DND-41 (cell line): ENCODE results near the gene DPYD.

Experiments used
- ATAC-seq: fragments of 200-7000 bp; cut with Tn5 transposase; 3 replicates; pipeline ENCODE4 v1.9.1; 2021; ENCODE audit warnings: low read depth; ENCODE audit not compliant: insufficient read depth
- DNase-seq: peaks from one replicate; pipeline ENCODE4 v3.0.0-alpha.2; 2020
- H2AFZ ChIP-seq: 2 replicates; pipeline ENCODE4 v1.6.0; 2012; ENCODE audit warnings: low read depth, low read length
- H3K27ac ChIP-seq: 2 replicates; pipeline ENCODE4 v1.5.1; 2012; ENCODE audit warnings: low read length, inconsistent platforms
- H3K27me3 ChIP-seq: fragments of 200-600 bp; sonication (generic); 2 replicates; pipeline ENCODE4 v1.6.0; 2012; ENCODE audit warnings: low read length, mild to moderate bottlenecking, inconsistent platforms; ENCODE audit not compliant: insufficient read depth, poor library complexity
- H3K36me3 ChIP-seq: 2 replicates; pipeline ENCODE4 v1.5.1; 2012; ENCODE audit warnings: low read length, inconsistent platforms; ENCODE audit not compliant: insufficient read depth
- H3K4me1 ChIP-seq: 2 replicates; pipeline ENCODE4 v1.5.1; 2012; ENCODE audit warnings: mild to moderate bottlenecking, low read length; ENCODE audit not compliant: insufficient read depth
- H3K4me2 ChIP-seq: 2 replicates; pipeline ENCODE4 v1.6.0; 2012; ENCODE audit warnings: mild to moderate bottlenecking, moderate library complexity, low read length, inconsistent platforms; ENCODE audit not compliant: insufficient read depth
- H3K4me3 ChIP-seq, 2 experiments: fragments of 200-600 bp in 1 of 2; shearing (Covaris generic) in 1 of 2; 2 replicates each; pipeline ENCODE4 v1.5.1; 2012 to 2016; ENCODE audit warnings: inconsistent platforms in 2 of 2, low read length in 2 of 2, mild to moderate bottlenecking in 2 of 2, low read depth in 1 of 2, moderate library complexity in 1 of 2
- H3K79me2 ChIP-seq: 2 replicates; pipeline ENCODE4 v1.6.0; 2012; ENCODE audit warnings: low read length, inconsistent platforms; ENCODE audit not compliant: insufficient read depth
- H3K9ac ChIP-seq: 2 replicates; pipeline ENCODE4 v1.6.0; 2012; ENCODE audit warnings: low read depth, mild to moderate bottlenecking, inconsistent platforms, low read length, moderate library complexity
- H3K9me3 ChIP-seq: 2 replicates; pipeline ENCODE4 v1.5.1; 2012; ENCODE audit warnings: low read length, moderate library complexity, mild to moderate bottlenecking, inconsistent platforms; ENCODE audit not compliant: insufficient read depth, severe bottlenecking
- H4K20me1 ChIP-seq: 2 replicates; pipeline ENCODE4 v1.6.0; 2012; ENCODE audit warnings: low read length; ENCODE audit not compliant: insufficient read depth
- CTCF ChIP-seq: IDR thresholded peaks from 2 replicates; pipeline ENCODE4 v1.5.1; 2012; ENCODE audit warnings: borderline replicate concordance, low read length, moderate library complexity, mild to moderate bottlenecking; ENCODE audit not compliant: poor library complexity, severe bottlenecking; ENCODE audit errors: extremely low read depth
- EZH2 ChIP-seq: IDR thresholded peaks from 3 replicates; pipeline ENCODE4 v1.6.1; 2012; ENCODE audit warnings: borderline replicate concordance, low read depth, mild to moderate bottlenecking, moderate library complexity, low read length, inconsistent platforms; ENCODE audit not compliant: severe bottlenecking

The DPYD gene

GRCh38 chr1:97210307-97210706 is 710.5 kb downstream of the DPYD start:
- Histone ChIP-seq H3K27me3 (no peaks in the 10 kb centered on the region), H2AFZ (no peak overlapping the region), H3K9ac (no peak overlapping the region), H4K20me1 (no peaks in the 10 kb centered on the region), H3K36me3 (no peaks in the 10 kb centered on the region), H3K4me2 (no peak overlapping the region), H3K9me3 (no peaks in the 10 kb centered on the region), H3K79me2 (no peaks in the 10 kb centered on the region), H3K27ac (no peak overlapping the region), H3K4me1 (no peaks in the 10 kb centered on the region), H3K4me3 (no peak overlapping the region)
- DNase-seq = no peak
- TF ChIP-seq CTCF (no peak), EZH2 (no peak)
- no peak for ATAC-seq

GRCh38 chr1:97209381-97209957 is 711.4 kb downstream of the DPYD start:
- no peak overlapping the region for H3K4me3 ChIP-seq
- no peak overlapping the region for H2AFZ ChIP-seq
- H3K9me3 ChIP-seq = no peaks in the 10 kb centered on the region
- no peaks in the 10 kb centered on the region for H3K79me2 ChIP-seq
- TF ChIP-seq EZH2 = no peak
- TF ChIP-seq CTCF = no peak
- ATAC-seq = no peak
- H3K27ac ChIP-seq = no peak overlapping the region
- DNase-seq = no peak
- H3K4me2 ChIP-seq = no peak overlapping the region
- no peaks in the 10 kb centered on the region for H3K36me3 ChIP-seq
- H3K4me1 ChIP-seq = no peaks in the 10 kb centered on the region
- H3K27me3 ChIP-seq = no peaks in the 10 kb centered on the region
- no peaks in the 10 kb centered on the region for H4K20me1 ChIP-seq
- H3K9ac ChIP-seq = no peak overlapping the region

GRCh38 chr1:97207868-97208267 is 713.0 kb downstream of the DPYD start:
- Histone ChIP-seq H4K20me1 (no peaks in the 10 kb centered on the region), H3K4me3 (no peak overlapping the region), H3K27ac (no peak overlapping the region), H3K9ac (no peak overlapping the region), H3K36me3 (no peaks in the 10 kb centered on the region), H3K9me3 (no peaks in the 10 kb centered on the region), H3K4me1 (no peaks in the 10 kb centered on the region), H3K27me3 (no peaks in the 10 kb centered on the region), H3K79me2 (no peaks in the 10 kb centered on the region), H2AFZ (no peak overlapping the region), H3K4me2 (no peak overlapping the region)
- no peak for TF ChIP-seq EZH2
- no peak for TF ChIP-seq CTCF
- ATAC-seq (no peak), DNase-seq (no peak)

GRCh38 chr1:97204468-97204867 is 716.4 kb downstream of the DPYD start:
- TF ChIP-seq CTCF (no peak), EZH2 (no peak)
- H3K4me2 ChIP-seq = no peak overlapping the region
- ATAC-seq = no peak
- H3K9ac ChIP-seq = no peak overlapping the region
- H3K4me1 ChIP-seq = no peaks in the 10 kb centered on the region
- H3K9me3 ChIP-seq = no peaks in the 10 kb centered on the region
- no peak overlapping the region for H2AFZ ChIP-seq
- H3K36me3 ChIP-seq = no peaks in the 10 kb centered on the region
- no peak for DNase-seq
- no peaks in the 10 kb centered on the region for H4K20me1 ChIP-seq
- no peak overlapping the region for H3K27ac ChIP-seq
- no peaks in the 10 kb centered on the region for H3K79me2 ChIP-seq
- H3K27me3 ChIP-seq = no peaks in the 10 kb centered on the region
- H3K4me3 ChIP-seq = no peak overlapping the region
